ENCODE data around the gene BCAR3.

Gene BCAR3

DNA sequence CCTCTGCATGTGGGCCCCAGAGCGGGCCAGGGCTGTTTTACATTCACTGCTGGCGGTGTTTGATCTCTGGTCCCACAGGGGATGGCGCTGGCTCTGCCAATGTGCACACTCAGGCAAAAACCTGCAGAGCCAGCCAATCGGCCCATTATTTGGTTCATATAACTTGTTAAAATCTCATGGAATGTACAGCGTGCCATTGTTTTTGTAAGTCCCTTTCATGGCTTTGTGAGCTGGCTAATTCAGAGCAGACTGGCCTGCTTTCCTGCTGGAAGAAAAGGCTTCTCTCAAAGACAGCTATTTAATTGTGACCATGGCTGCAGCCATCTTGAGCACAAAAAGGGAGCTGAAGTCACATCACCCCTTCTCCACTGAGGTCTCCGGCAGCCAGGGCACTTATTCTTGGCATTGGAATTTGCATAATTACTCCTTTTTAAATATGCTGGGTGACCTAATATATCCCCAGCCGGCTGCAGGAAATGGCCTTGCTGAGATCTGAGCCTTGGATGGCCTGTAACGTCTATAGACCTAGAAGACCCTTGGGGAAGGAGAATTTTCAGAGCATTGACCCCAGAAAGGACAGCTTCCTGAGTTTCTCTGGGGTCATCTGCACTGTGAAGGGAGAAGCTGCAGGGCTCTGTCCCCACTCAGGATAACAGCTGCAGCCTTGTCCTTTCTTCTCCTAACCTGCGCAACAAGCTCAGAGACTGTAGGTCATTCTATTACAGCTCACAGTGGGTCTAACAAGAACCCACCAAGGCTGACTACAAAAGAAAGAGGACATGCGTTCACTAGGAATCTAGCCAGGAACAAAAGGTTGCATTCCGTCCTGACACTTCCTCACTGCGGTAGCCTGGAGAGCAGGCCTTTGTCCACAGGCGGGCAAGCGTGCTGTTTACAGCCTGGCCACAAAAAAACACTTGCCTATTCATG, 45.8 kb downstream of the BCAR3 start:
- DNase-seq: no peak

DNA sequence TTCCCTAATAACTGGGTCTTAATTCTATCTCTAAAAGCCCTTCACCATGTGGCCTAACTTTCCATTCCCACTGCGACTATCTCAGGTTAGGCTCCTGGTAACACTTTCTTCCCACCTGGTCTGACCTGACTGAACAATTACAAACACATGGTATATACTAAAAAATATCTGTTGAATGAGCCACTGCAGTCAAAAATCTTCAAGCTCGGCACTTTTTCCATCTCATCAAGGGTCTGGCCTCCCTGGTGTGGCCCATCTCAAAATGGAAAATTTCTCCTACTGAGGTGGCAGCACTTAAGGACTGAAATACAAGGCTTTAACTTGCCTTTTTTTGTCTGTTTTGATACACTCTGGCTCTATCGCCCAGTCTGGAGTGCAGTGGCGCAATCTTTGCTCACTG, 48.3 kb downstream of the BCAR3 start:
- no peak for DNase-seq

DNA sequence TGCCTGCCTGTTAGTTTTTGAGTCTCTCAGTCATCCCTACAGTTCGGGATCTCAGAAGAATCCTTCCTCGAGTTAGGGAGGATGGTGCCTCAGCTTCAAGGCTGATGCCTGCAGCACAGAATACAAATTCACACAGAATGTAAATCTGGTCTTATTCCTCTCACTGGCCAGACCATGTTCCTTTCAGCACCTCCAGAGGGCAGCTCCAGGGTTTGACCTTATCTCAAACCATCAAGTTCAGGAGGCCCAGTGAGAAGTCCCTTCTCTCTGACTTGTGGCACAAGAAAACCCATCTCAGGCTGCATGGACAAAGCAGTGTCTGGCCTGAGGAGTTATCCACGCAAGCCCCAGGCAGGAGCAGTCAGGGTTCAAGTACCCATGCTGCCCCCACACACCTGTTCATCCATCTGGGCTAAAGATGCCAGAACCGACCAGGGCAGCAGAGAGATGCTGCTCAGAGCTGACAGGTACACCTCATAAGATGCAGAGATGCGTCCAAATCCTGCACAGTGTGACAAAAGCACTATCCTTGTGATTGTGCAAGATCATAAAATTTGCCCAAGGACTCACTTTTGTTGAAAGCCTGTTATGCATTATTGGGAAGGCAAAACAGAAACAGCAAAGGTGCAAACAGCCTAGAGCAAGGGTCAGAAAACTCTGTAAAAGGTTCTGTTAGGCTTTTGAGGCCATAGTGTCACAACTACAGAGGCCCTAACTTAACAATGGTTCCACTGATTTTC, 49.8 kb downstream of the BCAR3 start:
- DNase-seq: no peak

DNA sequence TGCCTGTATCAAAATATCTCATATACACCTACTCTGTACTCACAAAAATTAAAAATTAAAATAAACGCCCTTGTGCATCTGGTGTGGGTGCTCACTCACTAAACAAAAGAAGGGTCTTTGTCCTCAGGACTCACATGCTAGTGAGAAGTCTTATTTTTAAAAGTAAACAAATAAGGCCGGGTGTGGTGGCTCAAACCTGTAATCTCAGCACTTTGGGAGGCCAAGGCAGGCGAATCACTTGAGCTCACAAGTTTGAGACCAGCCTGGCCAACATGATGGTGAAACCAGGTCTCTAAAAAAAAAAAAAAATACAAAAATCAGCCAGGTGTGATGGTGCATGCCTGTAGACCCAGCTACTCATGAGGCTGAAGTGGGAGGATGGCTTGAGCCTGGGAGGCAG, 51.5 kb downstream of the BCAR3 start:
- DNase-seq: no peak

DNA sequence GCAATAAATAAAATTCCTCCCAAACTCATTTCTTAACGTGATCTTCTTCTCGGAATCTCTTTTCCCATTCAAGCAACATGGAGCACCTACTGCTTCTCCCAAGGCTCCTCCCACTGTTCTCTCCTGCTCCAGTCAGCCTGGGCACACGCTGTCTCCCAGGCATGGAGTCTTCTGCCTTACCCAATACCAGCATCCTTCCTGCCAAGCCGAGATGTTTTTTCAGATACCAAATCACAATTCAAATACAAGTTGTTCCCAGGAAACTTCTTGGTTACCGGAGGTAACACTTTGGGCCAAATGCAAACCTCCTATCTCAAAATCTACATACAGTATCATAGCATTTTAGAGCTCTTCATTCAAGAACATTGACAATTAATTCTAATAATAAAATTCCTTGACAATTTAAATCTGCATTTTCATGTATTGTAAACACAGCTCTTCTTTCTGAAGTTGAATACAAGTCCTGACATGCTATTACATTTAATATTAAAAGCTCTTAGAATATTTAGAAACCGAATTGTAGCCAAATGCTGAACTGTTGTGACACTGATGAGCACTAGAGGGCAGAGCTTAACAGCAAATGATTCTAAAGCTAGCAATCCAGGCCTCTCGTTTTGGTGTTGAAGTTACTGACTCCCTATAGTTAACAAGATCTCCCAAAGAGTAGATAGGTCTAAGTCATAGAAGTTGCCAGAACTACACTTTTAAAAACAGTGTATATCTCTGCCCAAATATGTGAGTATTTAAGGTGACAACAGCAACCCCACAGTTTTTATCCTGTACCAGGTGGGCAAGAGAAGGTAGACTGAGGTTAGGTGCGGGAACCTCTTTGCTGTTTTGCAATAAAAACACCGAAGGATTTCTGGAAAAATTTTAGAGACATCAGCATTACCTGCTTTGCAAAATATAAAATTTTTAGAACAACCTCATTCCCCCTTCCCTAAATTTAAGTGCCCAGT, 52.3 kb downstream of the BCAR3 start:
- DNase-seq: no peak

DNA sequence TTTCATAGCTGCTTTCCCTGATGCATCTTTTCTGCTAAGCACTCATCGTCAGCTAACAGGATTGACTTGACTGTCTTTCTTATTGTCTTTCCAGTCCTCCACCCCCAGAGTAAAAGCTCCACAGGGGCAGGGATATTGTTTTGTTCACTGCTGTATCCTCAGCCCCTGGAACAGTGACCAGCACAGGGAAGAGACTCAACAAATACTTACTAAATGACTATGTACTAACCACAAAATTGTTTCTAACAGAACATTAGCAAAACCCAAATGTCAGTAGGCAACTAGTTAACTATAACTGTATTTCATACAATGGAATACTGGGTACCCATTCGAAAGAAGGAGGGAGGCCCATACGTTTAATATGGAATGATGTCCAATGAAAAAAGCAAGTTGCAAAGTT, 53.0 kb downstream of the BCAR3 start:
- DNase-seq: no peak

DNA sequence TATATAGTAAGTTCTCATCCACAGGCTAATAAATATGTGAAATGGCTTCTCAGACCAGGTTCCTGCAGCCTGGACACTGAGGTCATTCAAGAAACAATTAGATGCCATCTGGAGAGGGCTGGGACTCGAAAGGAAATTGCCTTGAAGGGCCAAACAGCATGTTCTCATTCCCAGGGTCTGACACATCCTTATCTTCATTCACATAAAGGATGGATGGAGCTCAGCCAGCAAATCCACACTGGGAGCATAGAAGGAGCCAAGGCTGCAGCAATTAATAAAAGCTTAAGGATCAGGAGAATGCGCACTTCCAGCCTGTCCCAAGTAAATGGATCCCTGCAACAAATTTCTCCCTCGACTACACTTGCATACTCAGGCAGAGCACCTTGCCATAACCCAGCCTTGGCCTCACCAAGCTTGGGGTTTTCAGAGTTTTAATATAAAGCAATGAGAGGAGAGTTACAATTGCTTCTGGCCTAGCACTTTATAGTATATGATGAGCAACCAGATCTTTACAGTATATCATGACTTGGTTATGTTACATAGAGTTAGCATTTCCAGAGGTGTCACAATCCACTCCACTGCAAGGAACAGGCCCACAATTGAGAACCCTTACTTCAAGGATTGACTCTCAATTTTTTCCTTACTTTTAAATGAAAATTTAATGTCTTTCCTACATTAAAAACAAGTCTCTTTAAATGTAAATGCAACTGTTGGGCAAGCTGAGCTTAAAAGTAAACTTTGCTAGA, 55.9 kb downstream of the BCAR3 start:
- no peak for DNase-seq

DNA sequence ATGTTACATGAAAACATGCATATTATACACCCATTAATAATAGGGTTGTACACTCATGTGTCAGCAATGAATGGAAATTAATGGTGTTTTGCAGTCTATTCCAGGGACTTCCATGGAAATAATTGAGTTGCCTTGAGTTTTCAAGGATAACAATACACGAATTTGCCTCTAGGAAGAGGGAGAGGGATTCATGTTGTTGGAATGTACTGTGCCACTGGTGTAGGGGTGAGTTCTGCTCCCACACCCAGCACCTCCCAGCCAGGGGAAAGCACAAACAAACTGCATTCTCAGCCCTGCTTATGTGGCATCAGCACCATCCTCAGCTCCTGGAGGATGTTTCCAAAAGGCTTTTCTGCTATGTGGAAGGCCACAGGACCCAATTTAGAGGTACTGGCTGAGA, 57.8 kb downstream of the BCAR3 start:
- no peak for DNase-seq

DNA sequence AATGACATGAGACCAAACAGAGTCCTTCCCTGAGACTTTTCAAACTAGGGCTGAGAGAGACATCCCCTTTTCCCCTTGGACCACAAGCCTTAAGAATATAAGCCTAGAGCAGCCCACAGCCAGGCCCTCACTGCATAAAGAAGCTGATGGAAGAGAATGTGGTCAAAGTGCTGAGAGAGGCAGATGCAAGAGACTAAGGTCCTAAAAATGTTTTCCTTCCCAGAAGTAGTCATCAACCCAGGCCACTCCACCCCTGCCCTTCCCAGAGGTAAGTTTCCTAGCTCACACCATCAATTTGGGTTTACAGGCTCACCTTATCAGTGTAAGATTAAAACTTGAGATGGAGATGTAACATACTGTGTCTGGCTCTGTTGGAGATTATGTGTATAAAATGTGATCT, 58.2 kb downstream of the BCAR3 start:
- no peak for DNase-seq

DNA sequence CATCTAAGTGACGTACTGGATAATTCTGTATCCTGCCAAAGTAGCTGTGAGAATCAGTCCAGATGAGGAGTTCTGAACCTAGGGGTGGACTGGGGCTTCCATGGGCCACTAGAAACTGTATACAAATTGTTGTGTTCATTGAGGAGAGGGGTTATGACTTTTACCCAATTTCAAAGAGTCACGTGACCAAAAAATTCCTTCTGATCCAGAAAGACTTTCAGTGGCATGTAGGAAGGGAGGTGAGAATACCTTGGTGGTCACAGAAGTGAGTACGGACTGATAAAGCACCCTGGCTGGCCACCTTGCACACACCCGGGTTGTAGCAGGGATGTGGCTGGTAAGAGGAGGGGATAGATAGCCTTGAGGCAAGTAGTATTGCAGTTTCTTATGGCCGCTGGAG, 60.4 kb downstream of the BCAR3 start:
- no peak for DNase-seq

DNA sequence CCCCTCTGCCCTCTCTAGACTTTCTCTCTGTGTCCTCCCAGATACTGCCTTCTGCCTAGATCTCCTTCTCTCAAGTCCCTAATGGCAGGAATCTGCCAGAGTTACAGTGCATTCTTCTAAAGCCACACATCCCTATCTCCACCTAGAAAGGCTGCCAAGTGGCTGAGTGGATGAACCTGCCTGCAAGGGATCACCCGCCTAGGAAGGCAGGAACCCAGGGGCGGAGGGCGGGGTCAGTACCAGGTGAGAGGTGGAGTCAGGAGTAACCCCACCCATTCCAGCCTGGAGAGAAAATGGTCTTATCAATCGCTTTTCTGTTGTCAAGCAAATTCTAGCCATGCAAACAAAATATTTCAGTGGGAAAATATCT, 60.8 kb downstream of the BCAR3 start:
- DNase-seq: no peak

DNA sequence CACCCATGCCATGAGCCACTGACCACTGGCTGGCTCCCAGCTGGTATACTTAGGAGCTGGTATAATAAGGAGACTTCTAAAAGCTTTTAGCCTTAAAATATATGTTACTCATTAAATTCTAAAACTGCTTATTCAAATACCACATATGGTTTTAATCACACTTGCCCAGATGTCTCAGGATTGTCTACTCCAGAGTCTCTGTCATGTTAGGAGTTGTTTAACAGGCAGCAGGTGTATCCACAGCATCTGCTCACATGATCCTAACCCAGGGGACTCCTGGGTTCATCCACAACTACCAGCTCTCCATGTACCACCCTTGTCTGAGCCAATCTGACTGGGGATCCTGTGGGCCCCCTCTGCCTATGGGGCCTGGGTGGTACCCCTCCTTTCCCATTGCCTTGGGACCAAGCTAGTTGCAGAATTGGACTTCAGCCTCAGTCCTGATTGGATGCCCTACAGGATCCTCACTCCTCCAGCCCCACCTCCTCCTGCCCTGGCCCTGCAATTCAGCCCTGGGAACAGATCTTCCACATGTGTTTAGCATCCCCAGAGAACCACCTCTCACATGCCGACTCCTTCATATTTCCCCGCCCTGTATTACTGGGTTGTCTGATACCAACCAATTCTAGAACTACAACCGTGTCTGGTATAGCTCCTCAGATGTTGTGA, 61.3 kb downstream of the BCAR3 start:
- DNase-seq: no peak

DNA sequence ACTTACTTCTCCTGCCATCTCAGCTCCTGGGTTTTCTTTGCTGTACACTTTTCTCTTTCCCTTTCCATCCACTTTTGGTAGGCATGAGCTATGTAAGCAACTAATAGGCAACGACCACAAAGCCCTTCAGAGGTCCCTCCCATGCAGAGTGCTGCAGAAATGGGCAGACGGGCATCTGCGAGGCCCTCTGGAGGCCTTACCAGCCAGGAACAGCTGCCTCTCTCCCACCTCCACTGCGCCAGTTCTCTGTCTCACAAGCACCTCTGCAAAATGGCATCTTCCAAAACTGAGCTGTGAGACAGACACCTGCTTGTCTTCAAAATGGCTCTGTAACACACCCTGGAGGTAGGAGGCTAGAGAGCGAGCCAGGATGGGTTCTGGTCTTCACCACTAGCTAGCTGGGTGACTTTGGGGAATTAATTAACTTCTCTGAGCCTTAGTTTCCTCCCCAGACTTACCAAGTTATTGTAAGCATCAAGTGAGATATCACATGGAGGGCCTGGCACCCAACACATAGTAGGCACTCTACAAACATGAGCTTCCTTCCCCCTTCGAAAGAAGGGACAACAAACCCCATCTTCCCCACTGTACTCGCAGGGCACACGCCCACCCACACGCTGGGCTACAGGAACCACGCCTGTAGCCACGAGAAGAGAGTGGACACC, 62.0 kb downstream of the BCAR3 start:
- no peak for DNase-seq

DNA sequence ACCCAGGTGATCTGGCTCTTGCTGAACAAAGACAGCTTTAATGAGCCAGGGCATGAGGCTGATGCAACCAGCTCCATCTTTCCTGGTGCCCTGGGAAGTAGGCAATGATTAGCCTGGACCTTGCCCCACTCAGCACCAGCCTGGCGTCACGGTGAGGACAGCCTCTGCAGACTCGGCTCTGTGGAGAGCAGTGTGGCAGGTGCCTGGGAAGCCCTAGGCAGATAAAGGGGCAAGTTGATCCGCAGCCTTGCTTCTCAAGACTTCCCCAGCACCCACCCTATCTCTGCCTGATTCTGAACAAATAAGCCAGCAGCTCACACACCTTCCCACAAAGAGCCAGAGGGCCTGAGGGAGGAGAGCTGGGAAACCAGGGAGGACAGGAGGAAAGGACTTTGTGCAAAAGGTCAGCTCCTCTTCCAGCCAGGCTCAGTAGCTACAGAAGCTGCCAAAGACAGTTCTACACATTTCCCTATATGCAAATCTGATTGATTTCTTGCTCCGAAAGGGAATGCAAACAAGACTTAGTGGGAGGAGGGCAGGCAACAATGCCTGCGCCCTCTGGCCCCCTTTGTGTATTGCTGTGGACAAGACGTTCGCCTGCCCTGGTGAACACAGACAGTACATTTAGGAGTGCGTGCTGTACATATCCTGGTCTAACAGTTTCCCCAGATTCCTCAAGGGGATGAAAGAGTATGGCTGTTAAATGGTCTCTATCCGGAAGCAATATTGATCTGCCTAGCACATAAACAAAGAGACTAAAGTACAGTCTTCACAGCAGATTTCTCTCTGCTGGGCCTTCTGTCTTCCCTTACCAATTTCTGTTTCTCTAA, 63.8 kb downstream of the BCAR3 start:
- DNase-seq: no peak

DNA sequence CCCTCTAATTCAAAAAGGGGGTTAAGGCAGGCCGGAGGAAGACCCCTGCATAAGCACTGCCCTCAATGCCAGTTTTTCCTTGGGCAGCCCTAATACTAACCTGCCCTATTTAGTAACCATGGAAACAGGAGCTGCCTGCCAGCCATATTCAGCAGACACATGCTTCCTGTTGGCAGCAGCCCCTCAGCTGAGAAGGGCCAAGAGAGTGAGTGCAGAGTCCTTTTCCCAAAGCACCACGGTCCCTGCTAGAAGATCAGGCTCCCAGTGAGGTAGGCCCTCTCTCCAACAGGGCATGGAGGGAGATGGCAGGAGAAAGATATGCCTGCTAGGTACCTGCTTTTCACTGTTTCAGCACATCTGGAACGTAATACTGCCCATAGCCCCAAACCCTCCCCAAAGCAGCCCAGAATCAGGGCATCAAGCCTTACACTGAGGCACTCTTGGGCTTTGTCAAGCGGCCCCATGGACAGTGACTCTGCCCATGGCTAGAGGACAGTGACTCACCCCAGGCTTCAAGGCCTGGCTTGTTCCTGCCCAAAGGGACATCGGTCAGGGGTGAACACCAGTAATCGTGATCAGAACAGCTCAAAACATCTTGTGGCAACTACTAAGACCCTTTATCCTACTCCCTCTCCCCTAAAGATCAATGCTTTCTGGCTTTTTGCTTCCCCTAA, 64.5 kb downstream of the BCAR3 start:
- no peak for DNase-seq

DNA sequence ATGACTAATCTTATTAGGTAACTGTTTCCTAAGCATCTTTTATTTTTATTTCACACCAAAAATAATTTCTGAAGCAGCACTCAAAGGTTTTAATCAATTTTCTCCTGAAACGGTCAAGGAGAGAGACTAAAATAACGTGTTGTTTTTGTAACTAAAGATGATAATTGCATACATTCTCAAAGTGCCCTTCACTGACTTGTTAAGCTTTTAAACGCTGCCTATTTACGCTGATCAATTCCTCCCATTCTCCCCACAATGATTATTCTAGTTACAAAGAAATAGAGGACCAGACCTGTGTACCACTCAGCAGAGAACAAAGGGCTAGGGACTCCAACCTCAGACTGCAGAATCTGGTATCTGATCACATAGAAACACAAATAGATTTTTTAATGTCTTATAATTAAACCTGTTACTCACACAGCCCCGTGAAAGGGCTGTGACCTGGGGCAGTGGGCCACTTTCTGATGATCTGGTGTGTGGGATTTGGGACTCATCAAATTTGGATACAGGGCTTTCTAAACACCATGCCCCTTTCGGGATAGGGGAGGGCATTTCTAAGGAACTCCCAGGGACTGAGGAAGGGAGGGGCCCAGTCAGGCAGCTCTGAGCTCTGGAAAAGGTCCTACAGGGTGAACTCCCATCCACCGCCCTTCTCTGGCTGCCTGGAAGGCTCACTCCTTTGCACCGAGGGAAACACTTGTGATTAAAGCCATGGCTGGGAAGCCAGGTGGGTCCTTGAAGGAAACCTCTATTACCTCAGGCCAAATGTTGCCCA, 65.2 kb downstream of the BCAR3 start:
- no peak for DNase-seq

DNA sequence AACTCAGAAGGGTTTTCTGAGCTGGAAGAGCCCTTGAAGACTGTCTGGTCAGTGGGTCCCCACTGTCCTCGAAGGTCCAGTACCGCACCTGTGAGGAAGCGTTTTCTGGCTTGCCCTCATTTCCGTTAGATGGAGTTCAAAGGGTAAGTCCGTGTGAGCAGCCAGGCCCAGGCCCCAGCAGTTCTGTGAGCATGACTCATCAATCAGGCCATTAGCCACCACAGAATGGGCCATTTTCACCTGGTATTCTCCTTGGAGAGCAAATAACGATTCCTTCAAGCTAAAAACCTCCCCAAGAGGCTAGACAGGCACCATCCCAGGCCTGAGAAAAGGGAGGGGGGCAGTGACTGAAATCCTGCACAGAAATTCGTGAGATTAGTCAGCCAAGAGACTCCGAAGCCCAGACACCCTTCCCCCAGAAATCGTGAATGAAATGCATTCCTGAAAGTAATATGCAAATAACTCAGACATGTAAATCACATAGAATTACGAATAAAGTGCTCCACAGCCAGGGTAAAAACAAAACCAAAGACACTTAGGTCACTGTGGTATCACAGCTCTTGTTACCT, 66.0 kb downstream of the BCAR3 start:
- no peak for DNase-seq

DNA sequence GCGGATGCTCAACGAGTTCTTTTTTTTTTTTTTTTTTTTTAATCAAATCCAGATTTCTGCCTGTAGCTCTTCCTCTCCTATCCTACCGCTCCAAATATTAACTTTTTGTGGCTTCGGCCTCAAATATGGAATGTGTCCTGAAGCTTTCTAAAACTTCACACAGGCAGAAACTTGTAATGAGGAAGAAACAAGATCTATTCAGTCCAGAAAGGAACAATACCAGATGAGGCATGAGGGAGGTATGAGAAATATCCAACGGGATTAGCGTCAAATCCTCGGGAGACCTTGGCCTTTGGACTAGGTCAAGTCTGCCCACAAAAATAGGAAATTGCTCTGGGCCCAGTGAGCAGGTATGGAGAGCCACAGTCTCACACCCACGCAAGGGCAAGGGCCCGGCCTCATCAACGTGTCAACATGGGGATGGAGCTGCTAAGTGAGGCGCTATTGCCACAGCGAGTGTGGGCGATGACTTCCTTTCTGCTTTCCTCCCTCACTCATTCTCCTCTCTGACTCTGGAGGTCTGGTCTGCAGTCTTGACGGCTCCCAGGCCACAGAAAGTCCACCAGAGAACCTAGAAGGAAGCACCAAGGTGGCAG, 66.6 kb downstream of the BCAR3 start:
- no peak for DNase-seq

Data from right forelimb (tissue), 1 donor.